NCI-H2107 treated with DMSO at 0.1 percent for 48 hours (cell line): ENCODE results near the gene ANGEL1.

Experiments used
- DNase-seq: peaks from one replicate; lab custom pipeline; 2025; ENCODE audit not compliant: unreplicated experiment; lab: John Stamatoyannopoulos, UW

The ANGEL1 gene

GRCh38 chr14:76780058-76780345 lies 32.7 kb downstream of the ANGEL1 start:
- no peak for DNase-seq

- DNase-seq, result no peak
These were observed 33.2 kb downstream of the ANGEL1 start for GRCh38 chr14:76779221-76780057.

- no peak for DNase-seq
These were observed 34.0 kb downstream of the ANGEL1 start for GRCh38 chr14:76778546-76779215.

- no peak for DNase-seq
These were observed 35.0 kb downstream of the ANGEL1 start for GRCh38 chr14:76777721-76778120.

- peak; percentile 42 for DNase-seq
These were observed 36.0 kb downstream of the ANGEL1 start for GRCh38 chr14:76776428-76777251.

GRCh38 chr14:76775695-76776427 lies 36.8 kb downstream of the ANGEL1 start:
- no peak for DNase-seq

GRCh38 chr14:76774821-76775694 lies 37.6 kb downstream of the ANGEL1 start:
- DNase-seq, result no peak

GRCh38 chr14:76773956-76774820 lies 38.5 kb downstream of the ANGEL1 start:
- DNase-seq, result no peak

- DNase-seq, result no peak
These were observed 39.3 kb downstream of the ANGEL1 start for GRCh38 chr14:76773188-76773885.

GRCh38 chr14:76772300-76773187 lies 40.1 kb downstream of the ANGEL1 start:
- no peak for DNase-seq

GRCh38 chr14:76771437-76771980 lies 41.2 kb downstream of the ANGEL1 start:
- no peak for DNase-seq

GRCh38 chr14:76770521-76771436 lies 41.9 kb downstream of the ANGEL1 start:
- DNase-seq, result no peak

GRCh38 chr14:76769636-76770292 lies 42.9 kb downstream of the ANGEL1 start:
- no peak for DNase-seq

- DNase-seq, result no peak
These were observed 43.8 kb downstream of the ANGEL1 start for GRCh38 chr14:76768671-76769500.
